Activated T-cell treated with anti-CD3 and anti-CD28 coated beads, Interleukin-2, amount 50 U/mL, for 48 hours (primary cell): Measurements from ENCODE around the gene ST3GAL4.
"Not testable (repeated sequence)": the region's sequence is repeated elsewhere in the genome, so short reads cannot be mapped to it uniquely, and the experiment has no call there.

ENCODE experiments used
- DNase-seq, 2 experiments: peaks; one replicate each; pipeline ENCODE4 v3.0.0-alpha.2; 2020

ST3GAL4 gene

GRCh38 chr11:126347751-126348668 lies 7.5 kb upstream of the ST3GAL4 start:
- no peak for DNase-seq

- DNase-seq = peak in 1 of 2 experiments; percentile 32
These were observed 6.5 kb upstream of the ST3GAL4 start for GRCh38 chr11:126348806-126349582.

GRCh38 chr11:126350836-126351235 lies 4.7 kb upstream of the ST3GAL4 start:
- no peak for DNase-seq

GRCh38 chr11:126352163-126352562 lies 3.3 kb upstream of the ST3GAL4 start:
- DNase-seq = no peak

GRCh38 chr11:126352934-126353801 lies 2.3 kb upstream of the ST3GAL4 start:
- DNase-seq = peak; percentile 43 to 56

GRCh38 chr11:126354631-126355323 lies 709 bp upstream of the ST3GAL4 start:
- peak; percentile 48 for DNase-seq

GRCh38 chr11:126355926-126356897 lies 726 bp downstream of the ST3GAL4 start:
- DNase-seq = peak; percentile 49 to 52

GRCh38 chr11:126357055-126357962 lies 1.8 kb downstream of the ST3GAL4 start:
- DNase-seq = no peak

GRCh38 chr11:126357969-126358762 lies 2.7 kb downstream of the ST3GAL4 start:
- DNase-seq = no peak

- DNase-seq = no peak
These were observed 3.3 kb downstream of the ST3GAL4 start for GRCh38 chr11:126358763-126359160.

GRCh38 chr11:126359431-126360048 lies 4.1 kb downstream of the ST3GAL4 start:
- no peak for DNase-seq

- no peak for DNase-seq
These were observed 4.6 kb downstream of the ST3GAL4 start for GRCh38 chr11:126360049-126360446.

- DNase-seq = no peak
These were observed 5.9 kb downstream of the ST3GAL4 start for GRCh38 chr11:126361400-126361799.

- DNase-seq = no peak
These were observed 7.6 kb downstream of the ST3GAL4 start for GRCh38 chr11:126362879-126363655.

- DNase-seq = no peak
These were observed 8.3 kb downstream of the ST3GAL4 start for GRCh38 chr11:126363706-126364248.

GRCh38 chr11:126364735-126365134 lies 9.2 kb downstream of the ST3GAL4 start:
- not testable (repeated sequence) for DNase-seq

- DNase-seq = not testable (repeated sequence)
These were observed 10.0 kb downstream of the ST3GAL4 start for GRCh38 chr11:126365508-126365907.
